Esophagus muscularis mucosa (tissue), 4 donors: ENCODE data around the gene ARRB2. TPM values are rescaled to one million over a fixed set of nuclear protein-coding genes. Genes with fewer than 3 reads are reported as not detected.

ENCODE experiments used
- DNase-seq: peaks from one replicate; pipeline ENCODE4 v3.0.0-alpha.2; 2017; ENCODE audit errors: extremely low spot score
- H3K27ac ChIP-seq, 4 donors: fragments of 200-600 bp; sonication (generic); replicated peaks in 1 of 4; 1 replicate in 3 of 4; 2 replicates in 1 of 4; pipeline ENCODE4 v1.5.1; 2016 to 2019; ENCODE audit warnings: mild to moderate bottlenecking in 1 of 4
- H3K27me3 ChIP-seq, 4 donors: fragments of 200-600 bp; sonication (generic); one replicate each; pipeline versions ENCODE4 v1.5.1 to v1.6.0; 2016 to 2019
- H3K36me3 ChIP-seq, 4 donors: fragments of 200-600 bp; sonication (generic); one replicate each; pipeline ENCODE4 v1.5.1; 2016 to 2019
- H3K4me1 ChIP-seq, 4 donors: fragments of 200-600 bp; sonication (generic); one replicate each; pipeline ENCODE4 v1.5.1; 2016 to 2019
- H3K4me3 ChIP-seq, 4 donors: fragments of 200-600 bp; sonication (generic); 1 replicate in 2 of 4; 2 replicates in 2 of 4; pipeline ENCODE4 v1.5.1; 2016 to 2019; ENCODE audit warnings: mild to moderate bottlenecking in 4 of 4, moderate library complexity in 1 of 4
- H3K9me3 ChIP-seq, 4 donors: fragments of 200-600 bp; sonication (generic); 1 replicate in 3 of 4; 2 replicates in 1 of 4; pipeline ENCODE4 v1.5.1; 2016 to 2019
- CTCF ChIP-seq, 3 experiments: fragments of 200-600 bp in 2 of 3; fragments of 450-650 bp in 1 of 3; sonication (generic) in 2 of 3; IDR thresholded peaks; one replicate each; pipeline ENCODE4 v1.5.1; 2017 to 2019; ENCODE audit warnings: antibody characterized with exemption in 3 of 3, mild to moderate bottlenecking in 2 of 3, moderate library complexity in 1 of 3
- EP300 ChIP-seq: sonication (generic); formaldehyde crosslinking; IDR thresholded peaks from one replicate; pipeline ENCODE4 v1.6.1; 2017; ENCODE audit warnings: antibody characterized with exemption
- POLR2A ChIP-seq: fragments of 450-650 bp; IDR thresholded peaks from one replicate; pipeline ENCODE4 v1.6.1; 2017; ENCODE audit warnings: antibody characterized with exemption, moderate library complexity, mild to moderate bottlenecking, low read depth
- POLR2AphosphoS5 ChIP-seq, 2 donors: sonication (generic); formaldehyde crosslinking; IDR thresholded peaks; one replicate each; pipeline ENCODE4 v1.6.1; 2017; ENCODE audit warnings: antibody characterized with exemption in 2 of 2
- WGBS: methylation state at CpG from one replicate; pipeline ENCODE4 v1.1.5; 2018; 5-methylcytosine and 5-hydroxymethylcytosine counted together
- intact Hi-C: fragments of 100-400 bp; cut with DNase I; formaldehyde crosslinking; loops from one replicate; pipeline ENCODE4 v1.15.1; 2023
- total RNA-seq, 4 donors: library from RNA; depleted of rRNA; stranded (reverse); fragments of >200 nt; gene quantifications; one replicate each; pipeline versions ENCODE4 v1.1.0 to v1.2.1, GENCODE V29; 2016

The ARRB2 gene
- total RNA-seq = 10 to 100 TPM; 25.4 to 41.4 (median 31.4) TPM

- WGBS = 0% methylated on average over 19 of the region's 67 CpGs
- DNase-seq = peak; percentile 99
- Histone ChIP-seq H3K27me3 (no peaks in the 10 kb centered on the region), H3K9me3 (no peaks in the 10 kb centered on the region), H3K36me3 (no peaks in the 10 kb centered on the region), H3K27ac (peak within 1 kb of the TSS; percentile 82 to 89 (median 86)), H3K4me3 (peak within 1 kb of the TSS; percentile 73 to 84 (median 80)), H3K4me1 (peaks cover 17 to 31% (median 27%) of the 10 kb centered on the region in 4 donors)
- intact Hi-C loops = loop anchor here (10.0 kb wide), 1 partner anchor 175 kb away; no protein-coding TSS in a partner anchor
- peak; percentile 67 to 78 (median 76) for TF ChIP-seq CTCF (IDR thresholded peaks at IDR 0.05)
- TF ChIP-seq POLR2A = no peak
- peak; percentile 80 to 92 for TF ChIP-seq POLR2AphosphoS5 (IDR thresholded peaks at IDR 0.05)
- no peak for TF ChIP-seq EP300
These were observed at the start of gene ARRB2 for GRCh38 chr17:4709794-4710692. Gene ARRB2 (plus strand): TSS chr17:4710632. CDS start chr17:4710722, 90 bp downstream.

- Histone ChIP-seq H3K4me3 (no peak overlapping the region), H3K27me3 (peaks cover 0 to 3% (median 0%) of the 10 kb centered on the region in 4 donors), H3K4me1 (no peaks in the 10 kb centered on the region), H3K9me3 (no peaks in the 10 kb centered on the region), H3K27ac (no peak overlapping the region), H3K36me3 (no peaks in the 10 kb centered on the region)
- WGBS = 73% methylated on average over 5 of the region's 8 CpGs
- intact Hi-C loops = no loop called here
- no peak for DNase-seq
- TF ChIP-seq POLR2AphosphoS5 (IDR thresholded peaks at IDR 0.05) (no peak), POLR2A (no peak), EP300 (no peak), CTCF (IDR thresholded peaks at IDR 0.05) (no peak)
These were observed 46.7 kb upstream of the ARRB2 start for GRCh38 chr17:4663711-4664110.

- no peaks in the 10 kb centered on the region for H3K4me1 ChIP-seq
- WGBS = 87% methylated on average over 9 of the region's 9 CpGs
- H3K36me3 ChIP-seq = no peaks in the 10 kb centered on the region
- no peak for DNase-seq
- H3K4me3 ChIP-seq = no peak overlapping the region
- H3K27ac ChIP-seq = no peak overlapping the region
- intact Hi-C loops = no loop called here
- no peak for TF ChIP-seq POLR2A
- TF ChIP-seq CTCF (IDR thresholded peaks at IDR 0.05) = no peak
- no peaks in the 10 kb centered on the region for H3K9me3 ChIP-seq
- peaks cover 0 to 3% (median 0%) of the 10 kb centered on the region in 4 donors for H3K27me3 ChIP-seq
These were observed 46.2 kb upstream of the ARRB2 start for GRCh38 chr17:4664230-4664629.

GRCh38 chr17:4665027-4665426 is 45.4 kb upstream of the ARRB2 start:
- no peak for TF ChIP-seq POLR2A
- TF ChIP-seq EP300 = no peak
- TF ChIP-seq POLR2AphosphoS5 (IDR thresholded peaks at IDR 0.05) = no peak
- no peak for TF ChIP-seq CTCF (IDR thresholded peaks at IDR 0.05)
- H3K4me1 ChIP-seq = no peaks in the 10 kb centered on the region
- H3K4me3 ChIP-seq = no peak overlapping the region
- peaks cover 0 to 1% (median 0%) of the 10 kb centered on the region in 4 donors for H3K36me3 ChIP-seq
- H3K9me3 ChIP-seq = no peaks in the 10 kb centered on the region
- peaks cover 0 to 3% (median 0%) of the 10 kb centered on the region in 4 donors for H3K27me3 ChIP-seq
- 56% methylated on average over 8 of the region's 9 CpGs for WGBS
- no peak for DNase-seq
- H3K27ac ChIP-seq = no peak overlapping the region
- intact Hi-C loops = no loop called here
